Glutamatergic neuron (in vitro differentiated cells): Measurements from ENCODE around the gene ROM1. TPM values are rescaled to one million over a fixed set of nuclear protein-coding genes. Genes with fewer than 3 reads are reported as not detected.

ENCODE experiments used
- DNase-seq: peaks from one replicate; pipeline ENCODE4 v3.0.0; 2022
- H3K27ac Mint-ChIP-seq: one replicate; pipeline ENCODE4 v1.8.0; 2020; ENCODE audit warnings: mild to moderate bottlenecking, mixed read lengths, inconsistent platforms; ENCODE audit not compliant: unreplicated experiment
- H3K27me3 Mint-ChIP-seq: one replicate; pipeline ENCODE4 v1.8.0; 2020; ENCODE audit warnings: mild to moderate bottlenecking, moderate library complexity, mixed read lengths, inconsistent platforms; ENCODE audit not compliant: unreplicated experiment
- H3K36me3 Mint-ChIP-seq: one replicate; pipeline ENCODE4 v1.8.0; 2020; ENCODE audit warnings: mild to moderate bottlenecking, mixed read lengths, inconsistent platforms; ENCODE audit not compliant: unreplicated experiment
- H3K4me1 Mint-ChIP-seq: one replicate; pipeline ENCODE4 v1.8.0; 2020; ENCODE audit warnings: mild to moderate bottlenecking, low read depth, mixed read lengths, inconsistent platforms; ENCODE audit not compliant: unreplicated experiment
- H3K4me3 Mint-ChIP-seq: one replicate; pipeline ENCODE4 v1.8.0; 2020; ENCODE audit warnings: mild to moderate bottlenecking, mixed read lengths, inconsistent platforms; ENCODE audit not compliant: unreplicated experiment
- H3K9me3 Mint-ChIP-seq: one replicate; pipeline ENCODE4 v1.8.0; 2020; ENCODE audit warnings: mild to moderate bottlenecking, moderate library complexity, mixed read lengths, inconsistent platforms; ENCODE audit not compliant: unreplicated experiment
- CTCF ChIP-seq: fragments of 200-600 bp; sonication (generic); IDR thresholded peaks from one replicate; pipeline ENCODE4 v1.5.0; 2021; ENCODE audit not compliant: partially characterized antibody, unreplicated experiment
- microRNA-seq: library from miRNA; unstranded; fragments of <30 nt; microRNA quantifications from one replicate; pipeline ENCODE4, GENCODE V29; 2020; ENCODE audit not compliant: unreplicated experiment
- total RNA-seq: library from RNA; stranded (reverse); fragmentation: NEBNext Ultra II Directional; extraction: Animal tissue kit (Norgen Biotek cat#: 25700); gene quantifications from one replicate; pipeline ENCODE4 v1.2.1, GENCODE V29; 2021; ENCODE audit not compliant: unreplicated experiment

ROM1 gene
- total RNA-seq, 1 donor from 2014 or later = 1.3 TPM

DNA sequence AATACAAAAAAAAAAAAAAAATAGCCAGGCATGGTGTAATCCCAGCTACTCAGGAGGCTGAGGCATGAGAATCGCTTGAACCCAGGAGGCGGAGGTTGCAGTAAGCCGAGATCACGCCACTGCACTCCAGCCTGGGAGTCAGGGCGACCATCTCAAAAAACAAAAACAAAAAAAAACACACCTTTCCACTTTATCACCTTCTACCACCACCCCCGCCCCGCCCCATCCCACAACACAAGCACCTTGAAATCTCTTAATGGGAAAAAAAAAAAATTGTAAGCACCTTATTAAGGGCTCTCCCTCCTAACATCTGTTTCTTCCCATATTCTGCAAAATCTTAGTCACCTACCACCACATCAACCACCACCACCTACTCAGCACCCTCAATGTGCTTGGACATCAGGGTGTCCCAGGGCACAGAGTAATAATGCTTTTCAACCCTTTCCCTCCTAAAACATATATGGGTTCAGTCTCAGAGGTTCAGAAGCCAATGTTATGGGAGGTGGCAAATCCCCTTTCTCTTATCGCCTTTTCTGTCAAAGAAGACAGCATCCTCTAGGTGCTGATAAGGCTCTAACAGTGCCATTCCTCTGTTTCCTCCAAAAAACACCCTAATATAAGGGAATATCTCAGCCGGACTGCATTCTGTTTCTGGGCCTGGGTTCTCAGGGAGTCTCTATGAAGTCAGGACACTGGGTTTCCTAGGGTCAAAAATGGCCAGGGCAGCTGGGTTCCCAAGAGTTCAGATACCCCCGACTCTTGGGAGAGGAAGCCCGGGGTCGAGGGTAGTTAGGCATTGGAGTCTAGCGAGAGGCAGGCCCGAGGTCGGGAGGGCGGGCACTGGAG, 39.3 kb downstream of the ROM1 start:
- no peak for DNase-seq
- peaks cover 3% of the 10 kb centered on the region for H3K27me3 Mint-ChIP-seq
- TF ChIP-seq CTCF = no peak
- peaks cover 5% of the 10 kb centered on the region for H3K4me1 Mint-ChIP-seq
- peak overlapping the region; percentile 89 for H3K27ac Mint-ChIP-seq
- H3K36me3 Mint-ChIP-seq = no peaks in the 10 kb centered on the region
- H3K9me3 Mint-ChIP-seq = peaks cover 6% of the 10 kb centered on the region
- H3K4me3 Mint-ChIP-seq = peak overlapping the region; percentile 96

GRCh38 chr11:62654297-62654696, 41.2 kb downstream of the ROM1 start:
- Mint-ChIP-seq H3K4me1 (peaks cover 5% of the 10 kb centered on the region), H3K27ac (no peak overlapping the region), H3K4me3 (no peak overlapping the region)

DNA sequence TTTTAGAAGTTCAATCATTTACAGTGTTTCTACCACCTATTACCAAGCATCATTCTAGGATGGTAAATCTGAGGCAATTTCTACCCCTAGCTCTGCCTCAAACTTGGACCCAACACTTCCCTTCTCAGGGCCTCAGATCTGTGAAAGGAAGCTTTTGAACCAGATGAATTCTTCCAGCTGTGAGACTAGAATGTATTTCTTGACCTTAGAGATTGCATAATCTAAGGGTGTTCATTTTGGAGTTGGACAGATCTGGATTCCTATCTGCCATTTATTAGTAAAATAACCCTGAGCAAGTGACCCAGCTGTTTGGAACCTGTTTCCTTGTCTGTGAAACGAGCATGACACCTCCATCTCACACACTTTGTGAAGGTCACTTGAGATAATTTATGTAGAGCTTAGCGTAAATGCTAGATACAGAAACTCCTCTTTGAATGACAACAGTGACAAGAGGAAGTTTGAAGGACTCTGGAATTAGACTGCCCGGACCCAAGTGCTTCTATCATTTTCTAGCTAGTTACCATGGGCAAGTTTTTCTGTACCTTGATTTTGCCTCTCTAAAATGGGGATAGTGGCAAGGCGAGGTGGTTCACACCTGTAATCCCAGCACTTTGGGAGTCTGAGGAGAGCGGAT, 43.9 kb downstream of the ROM1 start:
- H3K4me3 Mint-ChIP-seq = no peak overlapping the region
- H3K4me1 Mint-ChIP-seq = peaks cover 5% of the 10 kb centered on the region
- H3K27me3 Mint-ChIP-seq = peaks cover 1% of the 10 kb centered on the region
- no peak for TF ChIP-seq CTCF
- H3K9me3 Mint-ChIP-seq = peaks cover 6% of the 10 kb centered on the region
- H3K36me3 Mint-ChIP-seq = no peaks in the 10 kb centered on the region
- H3K27ac Mint-ChIP-seq = no peak overlapping the region
- DNase-seq = no peak

More at GRCh38 chr11:62654297-62654696, 41.2 kb downstream of the ROM1 start:
- H3K9me3 Mint-ChIP-seq = peaks cover 6% of the 10 kb centered on the region
- no peak for DNase-seq
- no peaks in the 10 kb centered on the region for H3K36me3 Mint-ChIP-seq
- TF ChIP-seq CTCF = no peak
- peaks cover 1% of the 10 kb centered on the region for H3K27me3 Mint-ChIP-seq

- H3K4me1 Mint-ChIP-seq = peaks cover 7% of the 10 kb centered on the region
- peak; percentile 73 for DNase-seq
- H3K27ac Mint-ChIP-seq = peak overlapping the region; percentile 64
- H3K4me3 Mint-ChIP-seq = peak overlapping the region; percentile 96
- H3K36me3 Mint-ChIP-seq = no peaks in the 10 kb centered on the region
- H3K27me3 Mint-ChIP-seq = peaks cover 4% of the 10 kb centered on the region
- no peak for TF ChIP-seq CTCF
- H3K9me3 Mint-ChIP-seq = peaks cover 13% of the 10 kb centered on the region
These were observed 51.5 kb downstream of the ROM1 start for GRCh38 chr11:62664405-62665074.

Small RNA genes lying within 50 kb of the gene (microRNA-seq; reads per million reads assigned to microRNA genes)
- 4.3 reads per million, percentile 29 among the genes with 10 or more reads in this experiment for gene MIR6747

Other genes with a start within 250 kb of the ROM1 start
- not detected for gene SCGB1A1, start 194.2 kb upstream of the ROM1 start, total RNA-seq
- 4.5 TPM for gene AHNAK, start 66.5 kb upstream of the ROM1 start, total RNA-seq
- 928 TPM for gene EEF1G, start 39.4 kb upstream of the ROM1 start, total RNA-seq
- 29.7 TPM for gene TUT1, start 21.7 kb upstream of the ROM1 start, total RNA-seq
- gene MTA2, start 11.4 kb upstream of the ROM1 start, total RNA-seq = 172 TPM
- gene EML3, start 482 bp upstream of the ROM1 start, total RNA-seq = 26.7 TPM
- 71.6 TPM for gene B3GAT3, start 8.7 kb downstream of the ROM1 start, total RNA-seq
- 213 TPM for gene GANAB, start 33.4 kb downstream of the ROM1 start, total RNA-seq
- gene INTS5, start 40.0 kb downstream of the ROM1 start, total RNA-seq = 20.9 TPM
- gene C11orf98, start 52.0 kb downstream of the ROM1 start, total RNA-seq = 73.6 TPM
- gene CSKMT, start 52.1 kb downstream of the ROM1 start, total RNA-seq = 15.7 TPM
- 5.7 TPM for gene UQCC3, start 58.4 kb downstream of the ROM1 start, total RNA-seq
- 4.6 TPM for gene LBHD1, start 59.0 kb downstream of the ROM1 start, total RNA-seq
- 146 TPM for gene UBXN1, start 65.8 kb downstream of the ROM1 start, total RNA-seq
- 1.8 TPM for gene LRRN4CL, start 76.3 kb downstream of the ROM1 start, total RNA-seq
- gene BSCL2, start 94.2 kb downstream of the ROM1 start, total RNA-seq = 550 TPM
- gene GNG3, start 94.4 kb downstream of the ROM1 start, total RNA-seq = 266 TPM
- 58.6 TPM for gene HNRNPUL2, start 114.2 kb downstream of the ROM1 start, total RNA-seq
- 34.1 TPM for gene TTC9C, start 115.2 kb downstream of the ROM1 start, total RNA-seq
- gene ZBTB3, start 140.9 kb downstream of the ROM1 start, total RNA-seq = 14.6 TPM
- gene POLR2G, start 148.3 kb downstream of the ROM1 start, total RNA-seq = 92.5 TPM
- 39.4 TPM for gene TAF6L, start 158.1 kb downstream of the ROM1 start, total RNA-seq
- 28.2 TPM for gene TMEM179B, start 174.1 kb downstream of the ROM1 start, total RNA-seq
- 17.4 TPM for gene TMEM223, start 178.7 kb downstream of the ROM1 start, total RNA-seq
- gene NXF1, start 192.2 kb downstream of the ROM1 start, total RNA-seq = 104 TPM
- gene STX5, start 218.8 kb downstream of the ROM1 start, total RNA-seq = 40.7 TPM
- 1.0 TPM for gene TEX54, start 219.6 kb downstream of the ROM1 start, total RNA-seq
- gene WDR74, start 226.3 kb downstream of the ROM1 start, total RNA-seq = 69.0 TPM